Measurements from ENCODE around the gene KLHDC9.

DNA sequence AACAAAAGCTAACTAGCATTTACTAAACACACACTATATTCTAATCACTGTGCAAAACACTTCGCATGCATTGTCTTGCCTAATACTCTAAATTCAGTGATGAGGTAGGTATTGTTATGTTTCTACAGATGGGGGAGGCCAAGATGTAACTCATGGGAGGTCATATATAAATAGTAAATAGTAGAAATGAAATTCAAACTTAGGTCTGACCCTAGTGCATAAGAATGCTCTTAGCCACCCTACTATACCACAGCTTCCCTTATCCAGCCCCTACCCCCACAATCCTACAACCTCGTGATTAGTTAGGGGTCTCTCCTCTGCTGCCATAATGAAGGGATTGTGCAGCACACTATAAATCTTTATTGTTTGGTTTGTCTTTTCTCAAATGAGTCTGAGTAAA is 16.4 kb downstream of the KLHDC9 start:
- TF ChIP-seq, protein P1, sequence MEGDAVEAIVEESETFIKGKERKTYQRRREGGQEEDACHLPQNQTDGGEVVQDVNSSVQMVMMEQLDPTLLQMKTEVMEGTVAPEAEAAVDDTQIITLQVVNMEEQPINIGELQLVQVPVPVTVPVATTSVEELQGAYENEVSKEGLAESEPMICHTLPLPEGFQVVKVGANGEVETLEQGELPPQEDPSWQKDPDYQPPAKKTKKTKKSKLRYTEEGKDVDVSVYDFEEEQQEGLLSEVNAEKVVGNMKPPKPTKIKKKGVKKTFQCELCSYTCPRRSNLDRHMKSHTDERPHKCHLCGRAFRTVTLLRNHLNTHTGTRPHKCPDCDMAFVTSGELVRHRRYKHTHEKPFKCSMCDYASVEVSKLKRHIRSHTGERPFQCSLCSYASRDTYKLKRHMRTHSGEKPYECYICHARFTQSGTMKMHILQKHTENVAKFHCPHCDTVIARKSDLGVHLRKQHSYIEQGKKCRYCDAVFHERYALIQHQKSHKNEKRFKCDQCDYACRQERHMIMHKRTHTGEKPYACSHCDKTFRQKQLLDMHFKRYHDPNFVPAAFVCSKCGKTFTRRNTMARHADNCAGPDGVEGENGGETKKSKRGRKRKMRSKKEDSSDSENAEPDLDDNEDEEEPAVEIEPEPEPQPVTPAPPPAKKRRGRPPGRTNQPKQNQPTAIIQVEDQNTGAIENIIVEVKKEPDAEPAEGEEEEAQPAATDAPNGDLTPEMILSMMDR (IDR thresholded peaks at IDR 0.05): no peak
- TF ChIP-seq ZFX (IDR thresholded peaks at IDR 0.05; ENCODE audit: borderline replicate concordance): no peak
